NOMO-1 (cell line): ENCODE results near the gene TCF4.

Source experiments
- DNase-seq, 2 experiments: peaks; one replicate each; lab custom pipeline; 2025; ENCODE audit not compliant: unreplicated experiment in 2 of 2; lab: John Stamatoyannopoulos, UW

Gene TCF4

GRCh38 chr18:55369346-55369745 lies 218.6 kb downstream of the TCF4 start:
- no peak for DNase-seq

GRCh38 chr18:55365342-55365741 lies 222.7 kb downstream of the TCF4 start:
- DNase-seq: no peak

GRCh38 chr18:55362303-55362702 lies 225.7 kb downstream of the TCF4 start:
- DNase-seq: no peak

GRCh38 chr18:55361492-55362250 lies 226.3 kb downstream of the TCF4 start:
- no peak for DNase-seq

- DNase-seq: no peak
These were observed 227.9 kb downstream of the TCF4 start for GRCh38 chr18:55360061-55360460.

GRCh38 chr18:55356815-55357214 lies 231.2 kb downstream of the TCF4 start:
- no peak for DNase-seq

- no peak for DNase-seq
These were observed 232.8 kb downstream of the TCF4 start for GRCh38 chr18:55355223-55355622.

GRCh38 chr18:55354795-55355194 lies 233.2 kb downstream of the TCF4 start:
- no peak for DNase-seq

- DNase-seq: no peak
These were observed 234.2 kb downstream of the TCF4 start for GRCh38 chr18:55353806-55354205.

GRCh38 chr18:55353391-55353790 lies 234.6 kb downstream of the TCF4 start:
- DNase-seq: no peak

- DNase-seq: no peak
These were observed 235.8 kb downstream of the TCF4 start for GRCh38 chr18:55351980-55352714.

- no peak for DNase-seq
These were observed 236.7 kb downstream of the TCF4 start for GRCh38 chr18:55351241-55351691.

- DNase-seq: no peak
These were observed 238.3 kb downstream of the TCF4 start for GRCh38 chr18:55349685-55350084.

- no peak for DNase-seq
These were observed 240.8 kb downstream of the TCF4 start for GRCh38 chr18:55346961-55347740.

- no peak for DNase-seq
These were observed 241.6 kb downstream of the TCF4 start for GRCh38 chr18:55346387-55346786.

- DNase-seq: no peak
These were observed 242.7 kb downstream of the TCF4 start for GRCh38 chr18:55345103-55345950.

GRCh38 chr18:55343396-55344073 lies 244.5 kb downstream of the TCF4 start:
- peak in 1 of 2 experiments; percentile 24 for DNase-seq

GRCh38 chr18:55340998-55341397 lies 247.0 kb downstream of the TCF4 start:
- DNase-seq: no peak

- DNase-seq: no peak
These were observed 248.0 kb downstream of the TCF4 start for GRCh38 chr18:55339990-55340389.
